Measurements from ENCODE around the gene PLPP7.

Gene PLPP7

GRCh38 chr9:131282688-131283422 is 6.7 kb upstream of the PLPP7 start:
- DNase-seq = no peak

DNA sequence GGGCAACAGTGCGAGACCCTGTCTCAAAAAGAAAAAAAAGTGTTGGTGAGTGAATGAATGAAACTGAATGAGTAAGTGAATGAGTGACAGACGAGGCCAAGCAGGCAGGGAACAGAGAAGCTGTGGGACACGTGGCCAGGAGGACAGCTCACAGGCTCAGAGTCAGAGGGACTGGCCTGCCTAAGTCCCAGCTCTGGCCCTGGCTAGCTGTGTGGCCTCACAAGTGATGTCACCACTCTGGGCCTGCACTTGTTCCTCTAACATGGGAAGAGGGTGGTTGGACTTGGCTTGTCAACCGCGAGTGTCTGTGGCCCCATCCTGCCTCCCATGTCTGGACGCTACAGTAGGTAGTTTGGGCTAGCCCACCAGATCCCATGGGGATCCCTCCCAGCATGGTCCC is 4.7 kb upstream of the PLPP7 start:
- DNase-seq = no peak

- DNase-seq = no peak
Observed at GRCh38 chr9:131287359-131287758, 2.2 kb upstream of the PLPP7 start.

DNA sequence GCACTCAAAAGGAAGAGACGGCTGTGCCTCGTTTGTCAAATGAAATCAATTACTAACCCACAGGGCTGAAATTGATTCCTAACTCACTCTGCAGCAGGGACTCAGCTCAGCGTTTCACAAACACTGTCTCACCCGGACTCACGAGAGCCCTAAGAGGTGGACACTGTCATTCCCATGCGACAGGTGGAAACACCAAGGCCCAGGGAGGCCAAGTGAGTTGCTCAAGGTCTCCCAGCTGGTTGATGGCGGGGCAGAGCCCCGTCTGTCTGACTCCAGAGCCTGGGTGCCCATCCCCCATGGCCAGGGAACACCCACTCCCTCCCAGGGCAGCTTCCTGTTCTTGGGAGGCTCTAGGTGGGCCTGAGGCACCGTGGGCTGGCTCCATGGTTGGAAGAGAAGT is 1.3 kb upstream of the PLPP7 start:
- DNase-seq = no peak

GRCh38 chr9:131290036-131290766 is 678 bp downstream of the PLPP7 start:
- DNase-seq = no peak

DNA sequence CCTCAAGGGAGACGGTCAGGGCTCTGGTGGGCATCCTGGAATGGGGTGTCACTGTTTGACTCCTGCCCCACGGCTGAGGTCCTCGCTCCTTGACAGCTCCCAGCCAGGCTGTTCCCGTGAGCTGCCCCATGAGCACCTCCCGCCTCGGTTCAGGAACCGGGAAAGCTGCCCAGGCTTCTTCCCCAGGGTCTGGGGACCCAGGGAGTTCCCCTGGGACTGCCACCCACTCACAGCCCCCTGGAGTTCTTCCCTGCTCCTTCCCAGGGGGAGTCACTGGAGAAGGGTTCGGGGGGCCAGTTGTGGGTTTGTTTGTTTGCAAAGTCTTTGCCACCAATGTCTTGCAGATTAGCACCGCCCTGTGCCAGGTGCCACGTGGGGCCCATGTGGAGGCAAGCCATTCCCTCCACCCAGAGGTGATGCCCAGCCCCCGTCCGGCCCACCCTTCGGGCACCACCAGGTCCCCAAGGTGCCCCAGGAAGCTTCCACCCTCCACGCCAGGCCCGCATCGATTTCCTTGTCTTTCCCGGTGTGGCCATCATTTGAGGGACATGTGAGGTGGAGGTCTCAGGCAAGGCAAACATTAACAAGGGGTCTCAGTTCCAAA is 1.3 kb downstream of the PLPP7 start:
- DNase-seq = no peak

DNA sequence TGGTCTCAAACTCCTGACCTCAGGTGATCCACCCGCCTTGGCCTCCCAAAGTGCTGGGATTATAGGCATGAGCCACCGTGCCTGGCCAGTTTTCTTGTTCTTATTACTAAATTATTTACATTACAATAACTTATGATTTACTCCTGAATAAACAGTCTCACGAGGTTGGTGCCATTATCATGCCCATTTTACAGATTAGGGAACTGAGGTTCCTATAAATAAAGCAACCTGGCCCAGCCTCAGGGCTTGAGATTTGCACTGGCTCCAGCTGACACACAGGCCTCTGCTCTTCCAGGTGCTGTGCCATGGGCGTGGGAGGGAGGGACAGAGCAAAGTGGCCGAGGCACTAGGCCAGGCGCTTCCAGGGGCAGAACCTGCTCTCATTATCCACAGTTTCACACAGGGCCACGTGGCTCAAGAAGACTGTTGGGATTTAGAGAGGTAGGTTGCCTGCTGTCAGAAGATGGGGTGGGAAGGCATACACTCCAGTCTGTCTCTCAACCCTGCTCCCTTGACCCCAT is 2.3 kb downstream of the PLPP7 start:
- no peak for DNase-seq

- DNase-seq = no peak
Observed at GRCh38 chr9:131292937-131293336, 3.4 kb downstream of the PLPP7 start.

DNA sequence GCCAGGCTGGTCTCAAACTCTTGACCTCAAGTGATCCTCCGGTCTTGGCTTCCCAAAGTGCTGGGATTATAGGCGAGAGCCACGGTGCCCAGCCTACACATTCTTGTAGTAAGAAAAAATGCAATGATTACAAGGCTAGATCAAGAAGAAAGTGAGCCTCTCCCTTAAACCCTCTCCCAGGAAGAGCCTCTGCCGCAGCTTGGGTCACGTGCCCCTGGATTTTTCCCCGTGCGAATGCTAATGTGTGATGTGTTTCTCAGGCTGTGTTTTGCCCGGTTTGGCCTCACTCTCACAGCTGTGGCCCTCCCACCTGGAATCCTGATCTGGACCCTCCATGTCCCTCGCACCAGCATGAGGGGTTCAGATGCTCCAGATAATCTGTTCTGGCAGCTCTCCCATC is 6.9 kb downstream of the PLPP7 start:
- DNase-seq = no peak

- DNase-seq = no peak
Observed at GRCh38 chr9:131296906-131297500, 7.5 kb downstream of the PLPP7 start.

- no peak for DNase-seq
Observed at GRCh38 chr9:131297903-131298302, 8.4 kb downstream of the PLPP7 start.

DNA sequence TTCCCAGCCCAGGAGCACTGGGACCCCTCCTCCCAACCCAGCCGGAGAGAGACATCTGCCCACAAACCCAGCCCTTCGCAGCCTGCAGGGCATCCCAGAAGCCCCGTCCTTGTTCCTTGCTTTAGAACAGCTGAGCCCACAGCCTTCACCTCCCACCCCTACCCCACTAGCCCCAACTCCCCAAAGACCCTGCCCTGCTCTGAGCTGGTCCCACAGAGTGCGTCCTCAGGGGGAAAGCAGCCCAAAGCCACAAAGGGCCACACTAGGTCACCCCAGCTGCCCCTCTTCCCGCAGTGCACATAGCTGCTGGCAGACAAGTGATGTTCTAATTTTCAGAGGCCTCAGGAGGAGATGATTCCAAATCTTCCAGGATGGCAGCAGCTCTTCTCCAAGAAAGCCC is 8.8 kb downstream of the PLPP7 start:
- no peak for DNase-seq

DNA sequence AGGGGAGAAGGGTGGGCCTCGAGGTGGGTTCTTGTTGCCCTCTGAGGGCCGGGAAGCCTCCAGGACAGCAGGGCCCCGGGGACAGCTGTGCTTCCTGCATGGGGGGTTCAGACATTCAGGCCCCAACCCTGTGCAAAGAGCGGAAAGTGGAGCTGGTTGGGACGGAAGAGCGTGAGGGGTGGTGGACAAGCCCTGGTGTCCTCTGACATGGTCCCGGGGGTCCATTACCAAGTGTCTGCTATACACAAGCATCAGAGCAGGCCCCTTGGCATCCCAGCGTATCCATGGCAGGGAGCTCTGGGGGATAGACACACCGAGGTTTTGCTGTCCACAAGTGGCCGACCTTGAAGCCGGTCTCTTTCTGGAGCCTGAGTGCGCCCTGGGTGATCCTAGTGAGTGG is 9.3 kb downstream of the PLPP7 start:
- no peak for DNase-seq

DNA sequence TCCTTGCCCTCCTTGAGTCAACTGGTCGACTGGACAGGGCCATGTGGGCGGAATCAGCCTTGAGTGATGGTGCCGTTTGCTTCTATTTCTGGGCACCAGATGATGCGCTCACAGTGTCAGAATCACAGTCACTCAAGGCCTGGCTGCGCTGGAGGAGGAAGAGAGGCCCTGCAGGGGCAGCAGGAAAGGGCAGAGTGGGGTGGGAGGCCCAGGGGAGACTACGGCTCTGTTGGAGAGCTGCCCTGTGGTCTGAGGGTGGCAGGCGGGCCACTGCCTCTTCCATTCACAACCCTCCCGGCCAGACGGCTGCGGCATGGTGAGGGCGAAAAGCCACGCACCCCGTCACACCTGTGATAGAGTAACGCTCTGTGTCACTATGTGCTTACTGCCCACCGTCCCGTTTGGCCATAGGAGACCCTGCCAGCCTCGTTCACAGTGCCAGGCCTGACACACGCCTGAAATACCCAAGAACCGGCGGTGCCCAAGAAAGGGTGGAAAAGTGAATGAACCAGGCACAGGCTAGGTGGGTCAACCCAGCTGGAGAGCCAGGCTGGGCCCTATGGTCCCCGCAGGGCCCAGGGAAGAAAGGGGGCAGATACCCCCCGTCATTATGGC is 9.9 kb downstream of the PLPP7 start:
- no peak for DNase-seq

DNA sequence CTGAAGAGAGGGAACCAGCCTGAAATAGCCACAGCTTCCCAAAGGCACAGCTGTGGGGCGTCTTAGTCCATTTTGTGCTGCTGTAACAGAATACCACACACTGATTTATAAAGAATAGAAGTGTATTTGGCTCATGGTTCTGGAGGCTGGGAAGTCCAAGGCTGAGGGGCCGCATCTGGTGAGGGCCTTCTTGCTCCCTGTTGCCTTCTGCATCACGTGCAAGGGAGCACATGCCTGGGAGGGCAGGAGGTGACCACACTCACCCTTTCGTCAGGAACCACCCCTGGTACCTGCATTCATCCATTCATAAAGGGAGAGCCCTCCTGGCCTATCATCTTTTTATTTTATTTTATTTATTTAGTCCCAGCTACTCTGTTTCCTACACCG is 10.4 kb downstream of the PLPP7 start:
- no peak for DNase-seq

- DNase-seq = no peak
Observed at GRCh38 chr9:131300444-131300843, 10.9 kb downstream of the PLPP7 start.

- no peak for DNase-seq
Observed at GRCh38 chr9:131302244-131303075, 12.9 kb downstream of the PLPP7 start.

DNA sequence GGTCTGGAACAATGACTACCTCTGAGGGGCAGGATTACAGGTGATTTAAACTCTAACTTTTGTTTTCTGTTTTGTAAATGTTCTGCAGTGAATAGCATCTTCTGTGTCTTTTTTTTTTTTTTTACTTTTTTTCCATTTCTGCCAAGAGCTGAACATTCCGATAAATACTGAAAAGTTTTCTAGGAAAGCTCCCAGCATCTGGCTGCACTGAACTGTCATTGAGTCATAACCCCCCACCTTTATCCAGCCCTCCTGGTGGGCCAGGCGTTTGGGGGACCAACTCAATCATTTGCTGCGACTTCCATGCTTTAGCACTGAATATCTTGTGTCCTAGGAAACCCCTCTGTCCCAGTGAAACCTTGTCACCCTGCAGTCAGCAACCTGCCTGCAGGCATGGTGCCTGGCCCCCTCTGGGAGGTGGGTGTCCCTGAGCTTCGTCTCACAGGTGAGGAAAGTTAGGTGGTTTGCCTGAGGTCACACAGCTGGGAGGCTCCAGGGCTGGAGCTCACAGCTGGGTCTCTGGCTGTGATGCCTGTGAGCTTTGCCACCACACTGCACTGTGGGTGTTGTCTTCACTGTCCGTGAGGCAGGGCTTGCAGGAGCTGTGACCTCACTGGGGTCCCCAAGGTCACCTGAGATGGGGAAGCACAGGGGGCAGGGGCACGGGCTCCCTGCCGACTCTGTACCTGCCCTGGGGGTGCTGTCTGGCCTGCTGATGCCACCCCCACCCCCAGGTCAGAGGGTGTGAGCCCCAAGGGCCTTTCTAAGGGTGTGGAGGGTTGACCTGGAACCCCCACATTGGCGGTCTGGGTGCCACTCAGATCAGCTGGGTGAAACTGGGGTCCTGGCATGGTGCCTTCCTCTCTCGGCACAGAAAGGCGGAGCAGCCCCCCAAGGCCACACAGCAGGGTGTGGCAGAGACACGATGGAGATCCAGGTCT is 14.1 kb downstream of the PLPP7 start:
- DNase-seq = no peak

GRCh38 chr9:131304676-131305355 is 15.3 kb downstream of the PLPP7 start:
- no peak for DNase-seq

GRCh38 chr9:131306397-131307004 is 17.0 kb downstream of the PLPP7 start:
- DNase-seq = no peak
